GM18951 (cell line): Measurements from ENCODE around the gene ALG8.

Source experiments
- POLR2A ChIP-seq: IDR thresholded peaks from 4 replicates; pipeline ENCODE4 v1.6.1; 2011; ENCODE audit warnings: mild to moderate bottlenecking; ENCODE audit not compliant: insufficient read length, insufficient read depth; ENCODE audit errors: extremely low read depth
- in situ Hi-C: fragments of 300-500 bp; cut with MboI; formaldehyde crosslinking; loops from one replicate; pipeline ENCODE4 v1.12.0; 2022; ENCODE audit warnings: low sequenced_read_pairs, mixed read lengths, inconsistent platforms; ENCODE audit not compliant: unreplicated experiment

The ALG8 gene

GRCh38 chr11:78170413-78170812 lies 31.0 kb upstream of the ALG8 start:
- in situ Hi-C loops = no loop called here
- TF ChIP-seq POLR2A = no peak

GRCh38 chr11:78168539-78169477 lies 29.4 kb upstream of the ALG8 start:
- no peak for TF ChIP-seq POLR2A
- in situ Hi-C loops = no loop called here

GRCh38 chr11:78166855-78167469 lies 27.5 kb upstream of the ALG8 start:
- in situ Hi-C loops = no loop called here
- no peak for TF ChIP-seq POLR2A

GRCh38 chr11:78164471-78164870 lies 25.0 kb upstream of the ALG8 start:
- in situ Hi-C loops = no loop called here
- no peak for TF ChIP-seq POLR2A

GRCh38 chr11:78163828-78164227 lies 24.4 kb upstream of the ALG8 start:
- no peak for TF ChIP-seq POLR2A
- in situ Hi-C loops = no loop called here

GRCh38 chr11:78161962-78162371 lies 22.5 kb upstream of the ALG8 start:
- no peak for TF ChIP-seq POLR2A
- in situ Hi-C loops = no loop called here

- TF ChIP-seq POLR2A = no peak
- in situ Hi-C loops = no loop called here
Measured at GRCh38 chr11:78161346-78161745, 21.9 kb upstream of the ALG8 start.

- in situ Hi-C loops = no loop called here
- TF ChIP-seq POLR2A = no peak
Measured at GRCh38 chr11:78160557-78160956, 21.1 kb upstream of the ALG8 start.

- in situ Hi-C loops = no loop called here
- TF ChIP-seq POLR2A = no peak
Measured at GRCh38 chr11:78158987-78159652, 19.7 kb upstream of the ALG8 start.

GRCh38 chr11:78156127-78156844 lies 16.9 kb upstream of the ALG8 start:
- in situ Hi-C loops = no loop called here
- no peak for TF ChIP-seq POLR2A

GRCh38 chr11:78151804-78152203 lies 12.4 kb upstream of the ALG8 start:
- no peak for TF ChIP-seq POLR2A

GRCh38 chr11:78150754-78151153 lies 11.3 kb upstream of the ALG8 start:
- no peak for TF ChIP-seq POLR2A
- in situ Hi-C loops = no loop called here

More at GRCh38 chr11:78151804-78152203, 12.4 kb upstream of the ALG8 start:
- in situ Hi-C loops = no loop called here

- TF ChIP-seq POLR2A = no peak
- in situ Hi-C loops = no loop called here
Measured at GRCh38 chr11:78150346-78150745, 10.9 kb upstream of the ALG8 start.
